ENCODE measurements around the gene AKTIP. TPM values are rescaled to one million over a fixed set of nuclear protein-coding genes. Genes with fewer than 3 reads are reported as not detected.
A peak's percentile ranks its signal among the peaks of the same experiment; 100 is the strongest.

The AKTIP gene
- total RNA-seq, 4 donors from 2014 or later, result 54.0 to 65.6 (median 61.8) TPM

- Histone ChIP-seq H3K27ac (no peak overlapping the region), H3K4me1 (no peaks in the 10 kb centered on the region), H3K9me3 (no peaks in the 10 kb centered on the region), H3K36me3 (no peaks in the 10 kb centered on the region), H3K4me3 (replicated peaks in 1 of 3) (no peak overlapping the region), H3K27me3 (no peaks in the 10 kb centered on the region)
- 28 to 46% methylated on average over 2 of the region's 2 CpGs for WGBS, 2 donors
- intact Hi-C loops (cut with DNase I), result no loop called here
- no peak for DNase-seq
- no peak for TF ChIP-seq POLR2A (IDR thresholded peaks at IDR 0.05)
- TF ChIP-seq CTCF (IDR thresholded peaks at IDR 0.05), result no peak
Measured at GRCh38 chr16:53510704-53511070, 7.7 kb upstream of the AKTIP start.

- Histone ChIP-seq H3K27ac (peak overlapping the region; percentile 18 to 42 (median 31)), H3K4me1 (no peaks in the 10 kb centered on the region), H3K36me3 (no peaks in the 10 kb centered on the region), H3K27me3 (no peaks in the 10 kb centered on the region), H3K9me3 (no peaks in the 10 kb centered on the region), H3K4me3 (replicated peaks in 1 of 3) (no peak overlapping the region)
- intact Hi-C loops (cut with DNase I), result loop anchor here (10.0 kb wide), 1 partner anchor 75 kb away; the partner anchor contains the start of gene RBL2
- DNase-seq, result peak; percentile 56 to 62
- TF ChIP-seq POLR2A (IDR thresholded peaks at IDR 0.05) (no peak), CTCF (IDR thresholded peaks at IDR 0.05) (peak; percentile 76 to 96 (median 86))
- whole genome bisulfite sequencing, 2 donors, result 32 to 38% methylated on average over 29 of the region's 29 CpGs
Measured at GRCh38 chr16:53509906-53510703, 7.1 kb upstream of the AKTIP start.

- intact Hi-C loops (cut with DNase I), result loop anchor here (10.0 kb wide), 1 partner anchor 73 kb away; the partner anchor contains the start of gene RBL2
- Histone ChIP-seq H3K4me3 (replicated peaks in 1 of 3) (no peak overlapping the region), H3K27me3 (no peaks in the 10 kb centered on the region), H3K36me3 (no peaks in the 10 kb centered on the region), H3K9me3 (no peaks in the 10 kb centered on the region), H3K27ac (no peak overlapping the region), H3K4me1 (peaks cover 0 to 11% of the 10 kb centered on the region in 2 donors)
- TF ChIP-seq POLR2A (IDR thresholded peaks at IDR 0.05) (no peak), CTCF (IDR thresholded peaks at IDR 0.05) (no peak)
- DNase-seq, result no peak
- WGBS, 2 donors, result 77 to 78% methylated on average over 12 of the region's 12 CpGs
Measured at GRCh38 chr16:53507464-53508179, 4.6 kb upstream of the AKTIP start.

GRCh38 chr16:53506254-53506653 is 3.2 kb upstream of the AKTIP start:
- intact Hi-C loops (cut with DNase I), result loop anchor here (10.0 kb wide), 1 partner anchor 71 kb away; the partner anchor contains the start of gene RBL2
- 78 to 92% methylated on average over 3 of the region's 3 CpGs for WGBS, 2 donors
- DNase-seq, result no peak

More at GRCh38 chr16:53506254-53506653, 3.2 kb upstream of the AKTIP start:
- Histone ChIP-seq H3K27me3 (no peaks in the 10 kb centered on the region), H3K36me3 (no peaks in the 10 kb centered on the region), H3K4me1 (peaks cover 10 to 21% of the 10 kb centered on the region in 2 donors), H3K27ac (no peak overlapping the region), H3K4me3 (replicated peaks in 1 of 3) (no peak overlapping the region), H3K9me3 (no peaks in the 10 kb centered on the region)
- TF ChIP-seq POLR2A (IDR thresholded peaks at IDR 0.05) (no peak), CTCF (IDR thresholded peaks at IDR 0.05) (no peak)

Data from thyroid gland (tissue), 4 donors.